ENCODE data around the gene CTIF.

DNA sequence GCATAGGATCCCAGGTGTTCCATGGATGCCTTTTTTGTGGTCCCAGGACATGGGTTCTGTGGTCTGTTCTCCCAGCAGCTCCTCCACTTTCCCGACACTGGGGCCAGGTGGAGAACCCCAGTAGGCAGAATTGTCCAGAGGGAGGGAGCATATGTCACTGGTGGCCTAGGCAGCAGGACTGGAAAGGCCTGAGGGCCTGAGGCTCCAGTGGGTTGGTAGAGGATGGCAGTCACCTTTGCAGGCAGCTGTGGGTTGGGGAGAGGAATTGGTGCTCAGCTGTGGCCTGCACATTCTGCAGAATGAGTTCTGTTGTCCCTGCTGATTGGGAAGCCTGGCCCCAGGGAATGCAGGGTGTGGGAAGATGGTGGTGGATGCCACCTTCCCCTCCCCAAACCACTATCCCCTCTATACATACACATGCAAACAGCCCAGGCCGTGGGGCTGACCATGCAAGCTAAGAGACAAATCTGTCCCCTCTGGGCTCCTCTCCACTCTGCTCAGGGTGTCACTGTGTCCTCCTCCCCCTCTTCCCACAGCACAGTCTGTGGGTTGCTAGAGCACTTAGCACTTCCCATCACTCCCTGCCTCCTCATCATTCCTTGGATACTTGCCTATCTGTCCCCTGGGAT, 11.4 kb downstream of the CTIF start:
- TF ChIP-seq CTCF (conservative IDR thresholded peaks at IDR 0.05; ENCODE audit: low read length) (no peak), EZH2phosphoT487 (IDR thresholded peaks at IDR 0.05; ENCODE audit: borderline replicate concordance, low read depth, low read length) (no peak)

Data from OCI-LY7 (cell line).